HEK293 (cell line): ENCODE data around the gene ITK.

Source experiments
- EGR2 ChIP-seq: fragments of 450-650 bp; formaldehyde crosslinking; IDR thresholded peaks from 2 replicates; pipeline ENCODE4 v1.5.1; 2016; ENCODE audit warnings: low read depth, missing biosample characterization, missing genetic modification characterization
- FEZF1 ChIP-seq: fragments of 450-650 bp; formaldehyde crosslinking; IDR thresholded peaks from 2 replicates; pipeline ENCODE4 v1.5.1; 2016; ENCODE audit warnings: missing biosample characterization, missing genetic modification characterization
- KLF8 ChIP-seq: fragments of 450-650 bp; formaldehyde crosslinking; IDR thresholded peaks from 2 replicates; pipeline ENCODE4 v1.5.1; 2016; ENCODE audit warnings: missing biosample characterization, missing genetic modification characterization
- OSR2 ChIP-seq: fragments of 450-650 bp; formaldehyde crosslinking; IDR thresholded peaks from 2 replicates; pipeline ENCODE4 v1.5.1; 2016; ENCODE audit warnings: missing biosample characterization, missing genetic modification characterization
- PRDM1 ChIP-seq: fragments of 450-650 bp; formaldehyde crosslinking; IDR thresholded peaks from 2 replicates; pipeline ENCODE4; 2016; ENCODE audit warnings: missing biosample characterization, missing genetic modification characterization
- SP2 ChIP-seq: fragments of 450-650 bp; formaldehyde crosslinking; IDR thresholded peaks from 2 replicates; pipeline ENCODE4 v1.5.1; 2016; ENCODE audit warnings: missing biosample characterization, missing genetic modification characterization
- TRIM28 ChIP-seq: IDR thresholded peaks from 2 replicates; pipeline ENCODE4 v1.6.1; 2011; ENCODE audit warnings: low read length, control low read depth, borderline replicate concordance
- YY1 ChIP-seq: fragments of 450-650 bp; formaldehyde crosslinking; IDR thresholded peaks from 2 replicates; pipeline ENCODE4 v1.5.1; 2018; ENCODE audit warnings: missing biosample characterization, missing genetic modification characterization
- ZBTB11 ChIP-seq: fragments of 450-650 bp; formaldehyde crosslinking; conservative IDR thresholded peaks from 2 replicates; pipeline ENCODE4 v1.5.1; 2016; ENCODE audit warnings: low read depth, missing biosample characterization, missing genetic modification characterization
- ZBTB6 ChIP-seq: fragments of 450-650 bp; formaldehyde crosslinking; IDR thresholded peaks from 2 replicates; pipeline ENCODE4 v1.5.1; 2017; ENCODE audit warnings: missing biosample characterization, missing genetic modification characterization
- ZNF112 ChIP-seq: fragments of 450-650 bp; formaldehyde crosslinking; IDR thresholded peaks from 2 replicates; pipeline ENCODE4 v1.5.0; 2017; ENCODE audit warnings: missing biosample characterization, missing genetic modification characterization
- ZNF121 ChIP-seq: fragments of 450-650 bp; formaldehyde crosslinking; IDR thresholded peaks from 2 replicates; pipeline ENCODE4 v1.5.1; 2016; ENCODE audit warnings: missing biosample characterization, missing genetic modification characterization
- ZNF140 ChIP-seq: fragments of 450-650 bp; formaldehyde crosslinking; IDR thresholded peaks from 2 replicates; pipeline ENCODE4 v1.5.1; 2016; ENCODE audit warnings: missing biosample characterization, missing genetic modification characterization
- ZNF148 ChIP-seq: fragments of 450-650 bp; formaldehyde crosslinking; IDR thresholded peaks from 2 replicates; pipeline ENCODE4 v1.5.0; 2017; ENCODE audit warnings: missing biosample characterization, missing genetic modification characterization, borderline replicate concordance
- ZNF155 ChIP-seq: fragments of 450-650 bp; formaldehyde crosslinking; IDR thresholded peaks from 2 replicates; pipeline ENCODE4 v1.5.1; 2016; ENCODE audit warnings: missing biosample characterization, missing genetic modification characterization
- ZNF19 ChIP-seq: fragments of 450-650 bp; formaldehyde crosslinking; IDR thresholded peaks from 2 replicates; pipeline ENCODE4; 2016; ENCODE audit warnings: missing biosample characterization, missing genetic modification characterization, low read depth
- ZNF2 ChIP-seq: fragments of 450-650 bp; formaldehyde crosslinking; IDR thresholded peaks from 2 replicates; pipeline ENCODE4 v1.5.1; 2016; ENCODE audit warnings: missing biosample characterization, missing genetic modification characterization
- ZNF239 ChIP-seq: fragments of 450-650 bp; formaldehyde crosslinking; IDR thresholded peaks from 2 replicates; pipeline ENCODE4 v1.5.1; 2016; ENCODE audit warnings: missing biosample characterization, missing genetic modification characterization
- ZNF280D ChIP-seq: fragments of 450-650 bp; formaldehyde crosslinking; IDR thresholded peaks from 2 replicates; pipeline ENCODE4 v1.5.1; 2016; ENCODE audit warnings: missing biosample characterization, missing genetic modification characterization
- ZNF416 ChIP-seq: fragments of 450-650 bp; formaldehyde crosslinking; IDR thresholded peaks from 2 replicates; pipeline ENCODE4 v1.5.1; 2016; ENCODE audit warnings: missing biosample characterization, missing genetic modification characterization
- ZNF558 ChIP-seq: fragments of 450-650 bp; formaldehyde crosslinking; IDR thresholded peaks from 2 replicates; pipeline ENCODE4 v1.5.1; 2016; ENCODE audit warnings: missing biosample characterization, missing genetic modification characterization
- ZNF560 ChIP-seq: fragments of 450-650 bp; formaldehyde crosslinking; IDR thresholded peaks from 2 replicates; pipeline ENCODE4 v1.5.1; 2017; ENCODE audit warnings: missing biosample characterization, missing genetic modification characterization, borderline replicate concordance
- ZNF585B ChIP-seq: fragments of 450-650 bp; formaldehyde crosslinking; IDR thresholded peaks from 2 replicates; pipeline ENCODE4 v1.5.1; 2016; ENCODE audit warnings: missing biosample characterization, missing genetic modification characterization
- ZNF777 ChIP-seq: fragments of 450-650 bp; formaldehyde crosslinking; IDR thresholded peaks from 2 replicates; pipeline ENCODE4 v1.5.1; 2017; ENCODE audit warnings: missing biosample characterization, missing genetic modification characterization, borderline replicate concordance
- ZNF785 ChIP-seq: fragments of 450-650 bp; formaldehyde crosslinking; IDR thresholded peaks from 2 replicates; pipeline ENCODE4 v1.5.1; 2016; ENCODE audit warnings: missing biosample characterization, missing genetic modification characterization
- TF ChIP-seq, protein P1 (sequence below): IDR thresholded peaks from 2 replicates; pipeline ENCODE4 v1.6.1; 2011; ENCODE audit warnings: mild to moderate bottlenecking, low read depth, low read length, borderline replicate concordance
- TF ChIP-seq, protein P2 (sequence below): fragments of 450-650 bp; formaldehyde crosslinking; IDR thresholded peaks from 2 replicates; pipeline ENCODE4 v1.5.1; 2016; ENCODE audit warnings: missing biosample characterization, missing genetic modification characterization

Gene ITK

DNA sequence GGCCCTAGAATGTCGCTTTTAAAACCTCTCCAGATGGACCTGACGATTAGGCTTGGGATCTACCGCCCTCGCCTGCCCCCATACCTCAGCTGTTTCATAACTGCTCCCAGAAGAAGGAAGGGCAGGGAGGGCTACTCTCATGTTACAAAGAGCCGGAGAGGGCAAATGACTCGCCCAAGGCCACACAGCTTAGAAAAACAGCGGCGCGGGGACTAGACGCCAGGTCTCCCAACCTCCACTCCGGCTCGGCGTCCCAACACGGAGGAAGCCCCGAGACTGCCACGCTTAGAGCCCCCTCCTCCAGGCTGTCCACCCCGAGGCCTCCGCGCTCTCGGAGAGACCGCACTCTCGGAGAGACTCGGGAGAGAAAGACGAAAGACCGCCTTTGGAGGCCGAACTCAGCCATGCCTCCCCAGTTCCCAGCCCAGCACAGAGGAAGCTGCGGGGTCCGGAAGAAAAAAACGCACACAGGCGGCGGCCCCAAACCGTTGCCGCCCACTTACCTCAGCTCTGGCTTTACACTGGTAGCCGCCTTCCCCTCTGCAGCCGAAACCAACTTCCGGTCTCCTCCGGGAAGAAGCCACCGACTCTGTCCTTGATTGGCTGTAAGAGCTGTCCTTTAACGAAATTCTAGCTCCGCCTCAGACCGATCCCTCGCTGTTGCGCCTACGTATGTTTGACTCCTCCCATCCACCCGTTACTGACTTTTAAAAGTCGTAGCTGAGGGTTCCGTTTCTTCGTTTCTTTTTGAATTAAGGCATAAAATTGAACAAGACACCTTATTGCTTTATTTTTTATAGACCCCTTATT is 38.1 kb upstream of the ITK start, which contains the start of gene MED7 (continued):
- TF ChIP-seq ZBTB11 (tag by site-specific recombination) = peak; percentile 71
- TF ChIP-seq YY1 (tag by site-specific recombination) = peak; percentile 29; the same call in 1 of the 2 replicates
- TF ChIP-seq FEZF1 (tag by site-specific recombination) = no peak
- no peak for TF ChIP-seq TRIM28
- no peak for TF ChIP-seq ZNF112 (tag by site-specific recombination)
- TF ChIP-seq ZNF785 = no peak
- no peak for TF ChIP-seq ZNF19 (tag by site-specific recombination)
- TF ChIP-seq, protein P1, sequence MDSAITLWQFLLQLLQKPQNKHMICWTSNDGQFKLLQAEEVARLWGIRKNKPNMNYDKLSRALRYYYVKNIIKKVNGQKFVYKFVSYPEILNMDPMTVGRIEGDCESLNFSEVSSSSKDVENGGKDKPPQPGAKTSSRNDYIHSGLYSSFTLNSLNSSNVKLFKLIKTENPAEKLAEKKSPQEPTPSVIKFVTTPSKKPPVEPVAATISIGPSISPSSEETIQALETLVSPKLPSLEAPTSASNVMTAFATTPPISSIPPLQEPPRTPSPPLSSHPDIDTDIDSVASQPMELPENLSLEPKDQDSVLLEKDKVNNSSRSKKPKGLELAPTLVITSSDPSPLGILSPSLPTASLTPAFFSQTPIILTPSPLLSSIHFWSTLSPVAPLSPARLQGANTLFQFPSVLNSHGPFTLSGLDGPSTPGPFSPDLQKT = no peak
- no peak for TF ChIP-seq ZNF121 (tag by site-specific recombination)
- TF ChIP-seq ZNF2 = 0 out of 2 replicates have a peak, but pooled peaks have one; percentile 28
- TF ChIP-seq, protein P2, sequence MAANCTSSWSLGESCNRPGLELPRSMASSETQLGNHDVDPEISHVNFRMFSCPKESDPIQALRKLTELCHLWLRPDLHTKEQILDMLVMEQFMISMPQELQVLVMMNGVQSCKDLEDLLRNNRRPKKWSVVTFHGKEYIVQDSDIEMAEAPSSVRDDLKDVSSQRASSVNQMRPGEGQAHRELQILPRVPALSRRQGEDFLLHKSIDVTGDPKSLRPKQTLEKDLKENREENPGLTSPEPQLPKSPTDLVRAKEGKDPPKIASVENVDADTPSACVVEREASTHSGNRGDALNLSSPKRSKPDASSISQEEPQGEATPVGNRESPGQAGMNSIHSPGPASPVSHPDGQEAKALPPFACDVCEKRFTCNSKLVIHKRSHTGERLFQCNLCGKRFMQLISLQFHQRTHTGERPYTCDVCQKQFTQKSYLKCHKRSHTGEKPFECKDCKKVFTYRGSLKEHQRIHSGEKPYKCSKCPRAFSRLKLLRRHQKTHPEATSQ = 0 out of 2 replicates have a peak, but pooled peaks have one; percentile 22
- no peak for TF ChIP-seq ZNF558 (tag by site-specific recombination)
- no peak for TF ChIP-seq ZNF239 (tag by site-specific recombination)
- no peak for TF ChIP-seq ZNF140 (tag by site-specific recombination)
- no peak for TF ChIP-seq PRDM1 (tag by site-specific recombination)
- no peak for TF ChIP-seq ZNF416 (tag by site-specific recombination)
- no peak for TF ChIP-seq ZNF148 (tag by site-specific recombination)
- TF ChIP-seq ZNF585B (tag by site-specific recombination) = no peak
- no peak for TF ChIP-seq ZNF155
- peak; percentile 96 for TF ChIP-seq SP2 (tag by site-specific recombination)
- 0 out of 2 replicates have a peak, but pooled peaks have one; percentile 10 for TF ChIP-seq ZNF280D (tag by site-specific recombination)
- no peak for TF ChIP-seq OSR2 (tag by site-specific recombination)
- peak; percentile 48 for TF ChIP-seq EGR2
- no peak for TF ChIP-seq ZNF777
- TF ChIP-seq ZBTB6 (tag by site-specific recombination) = no peak
- TF ChIP-seq ZNF560 (tag by site-specific recombination) = no peak
- TF ChIP-seq KLF8 (tag by site-specific recombination) = peak; percentile 22; the same call in 1 of the 2 replicates
